OCI-LY3 (cell line): ENCODE results near the gene SLC2A6.

Source experiments
- EZH2phosphoT487 ChIP-seq: fragments of 200-600 bp; shearing (Covaris generic); IDR thresholded peaks from 2 replicates; pipeline ENCODE4 v1.6.1; 2018; ENCODE audit warnings: antibody characterized with exemption, mixed run types, low read depth
- TF ChIP-seq, protein P1 (sequence below): fragments of 200-600, 300-600 bp; sonication (generic); IDR thresholded peaks from 2 replicates; pipeline ENCODE4 v1.5.1; 2014; ENCODE audit warnings: antibody characterized with exemption, low read length, low read depth

GRCh38 chr9:133455936-133456335 is 23.0 kb downstream of the SLC2A6 start:
- TF ChIP-seq, protein P1, sequence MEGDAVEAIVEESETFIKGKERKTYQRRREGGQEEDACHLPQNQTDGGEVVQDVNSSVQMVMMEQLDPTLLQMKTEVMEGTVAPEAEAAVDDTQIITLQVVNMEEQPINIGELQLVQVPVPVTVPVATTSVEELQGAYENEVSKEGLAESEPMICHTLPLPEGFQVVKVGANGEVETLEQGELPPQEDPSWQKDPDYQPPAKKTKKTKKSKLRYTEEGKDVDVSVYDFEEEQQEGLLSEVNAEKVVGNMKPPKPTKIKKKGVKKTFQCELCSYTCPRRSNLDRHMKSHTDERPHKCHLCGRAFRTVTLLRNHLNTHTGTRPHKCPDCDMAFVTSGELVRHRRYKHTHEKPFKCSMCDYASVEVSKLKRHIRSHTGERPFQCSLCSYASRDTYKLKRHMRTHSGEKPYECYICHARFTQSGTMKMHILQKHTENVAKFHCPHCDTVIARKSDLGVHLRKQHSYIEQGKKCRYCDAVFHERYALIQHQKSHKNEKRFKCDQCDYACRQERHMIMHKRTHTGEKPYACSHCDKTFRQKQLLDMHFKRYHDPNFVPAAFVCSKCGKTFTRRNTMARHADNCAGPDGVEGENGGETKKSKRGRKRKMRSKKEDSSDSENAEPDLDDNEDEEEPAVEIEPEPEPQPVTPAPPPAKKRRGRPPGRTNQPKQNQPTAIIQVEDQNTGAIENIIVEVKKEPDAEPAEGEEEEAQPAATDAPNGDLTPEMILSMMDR: no peak
- TF ChIP-seq EZH2phosphoT487: no peak
